HEK293T (cell line): ENCODE measurements around the gene PLEKHA4.

Experiments
- ARNT ChIP-seq: fragments of 450-650 bp; IDR thresholded peaks from 2 replicates; pipeline ENCODE4 v1.6.1; 2017; ENCODE audit warnings: mild to moderate bottlenecking
- BHLHE40 ChIP-seq: fragments of 450-650 bp; IDR thresholded peaks from 2 replicates; pipeline ENCODE4 v1.6.1; 2016; ENCODE audit warnings: mild to moderate bottlenecking, moderate library complexity, borderline replicate concordance
- CTBP1 ChIP-seq: fragments of 450-650 bp; IDR thresholded peaks from 2 replicates; pipeline ENCODE4 v1.6.1; 2016; ENCODE audit warnings: borderline replicate concordance
- ELF4 ChIP-seq: fragments of 450-650 bp; IDR thresholded peaks from 2 replicates; pipeline ENCODE4 v1.6.1; 2017; ENCODE audit warnings: antibody characterized with exemption
- FOXA1 ChIP-seq: fragments of 450-650 bp; IDR thresholded peaks from 2 replicates; pipeline ENCODE4 v1.6.1; 2016; ENCODE audit warnings: mild to moderate bottlenecking
- FOXK2 ChIP-seq: fragments of 450-650 bp; IDR thresholded peaks from 2 replicates; pipeline ENCODE4 v1.6.1; 2016; ENCODE audit warnings: mild to moderate bottlenecking
- FOXM1 ChIP-seq: fragments of 450-650 bp; IDR thresholded peaks from 2 replicates; pipeline ENCODE4 v1.6.1; 2017; ENCODE audit warnings: mild to moderate bottlenecking, borderline replicate concordance
- HDGF ChIP-seq: fragments of 450-650 bp; IDR thresholded peaks from 2 replicates; pipeline ENCODE4 v1.6.1; 2017; ENCODE audit warnings: antibody characterized with exemption, borderline replicate concordance
- LEF1 ChIP-seq: fragments of 450-650 bp; IDR thresholded peaks from 2 replicates; pipeline ENCODE4 v1.6.1; 2017; ENCODE audit warnings: mild to moderate bottlenecking, borderline replicate concordance
- NFRKB ChIP-seq: fragments of 450-650 bp; IDR thresholded peaks from 2 replicates; pipeline ENCODE4 v1.6.1; 2016; ENCODE audit warnings: mild to moderate bottlenecking, moderate library complexity
- SP1 ChIP-seq: fragments of 450-650 bp; IDR thresholded peaks from 2 replicates; pipeline ENCODE4 v1.6.1; 2017
- SUZ12 ChIP-seq: fragments of 450-650 bp; IDR thresholded peaks from 2 replicates; pipeline ENCODE4 v1.6.1; 2016; ENCODE audit warnings: mild to moderate bottlenecking
- ZNF384 ChIP-seq: fragments of 450-650 bp; IDR thresholded peaks from 2 replicates; pipeline ENCODE4 v1.6.1; 2016
- TF ChIP-seq, protein P1 (sequence below): fragments of 450-650 bp; IDR thresholded peaks from 2 replicates; pipeline ENCODE4 v1.6.1; 2016

- no peak for TF ChIP-seq FOXK2
- no peak for TF ChIP-seq SP1
- TF ChIP-seq FOXM1, result no peak
- TF ChIP-seq SUZ12, result no peak
- no peak for TF ChIP-seq HDGF
- no peak for TF ChIP-seq BHLHE40
- TF ChIP-seq FOXA1, result no peak
- no peak for TF ChIP-seq ZNF384
- no peak for TF ChIP-seq CTBP1
- no peak for TF ChIP-seq ARNT
- no peak for TF ChIP-seq NFRKB
- no peak for TF ChIP-seq ELF4
- TF ChIP-seq, protein P1, sequence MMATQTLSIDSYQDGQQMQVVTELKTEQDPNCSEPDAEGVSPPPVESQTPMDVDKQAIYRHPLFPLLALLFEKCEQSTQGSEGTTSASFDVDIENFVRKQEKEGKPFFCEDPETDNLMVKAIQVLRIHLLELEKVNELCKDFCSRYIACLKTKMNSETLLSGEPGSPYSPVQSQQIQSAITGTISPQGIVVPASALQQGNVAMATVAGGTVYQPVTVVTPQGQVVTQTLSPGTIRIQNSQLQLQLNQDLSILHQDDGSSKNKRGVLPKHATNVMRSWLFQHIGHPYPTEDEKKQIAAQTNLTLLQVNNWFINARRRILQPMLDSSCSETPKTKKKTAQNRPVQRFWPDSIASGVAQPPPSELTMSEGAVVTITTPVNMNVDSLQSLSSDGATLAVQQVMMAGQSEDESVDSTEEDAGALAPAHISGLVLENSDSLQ, result no peak
- TF ChIP-seq LEF1, result no peak
These were observed 61.9 kb downstream of the PLEKHA4 start for GRCh38 chr19:48806518-48806817.
